ENCODE results near the gene CT45A7. TPM values are rescaled to one million over a fixed set of nuclear protein-coding genes. Genes with fewer than 3 reads are reported as not detected.
"Not testable (repeated sequence)": the region's sequence is repeated elsewhere in the genome, so short reads cannot be mapped to it uniquely, and the experiment has no call there.

Gene CT45A7, protein sequence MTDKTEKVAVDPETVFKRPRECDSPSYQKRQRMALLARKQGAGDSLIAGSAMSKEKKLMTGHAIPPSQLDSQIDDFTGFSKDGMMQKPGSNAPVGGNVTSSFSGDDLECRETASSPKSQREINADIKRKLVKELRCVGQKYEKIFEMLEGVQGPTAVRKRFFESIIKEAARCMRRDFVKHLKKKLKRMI
- polyA plus RNA-seq (2012; ENCODE audit: insufficient read length, low read depth) = not detected

DNA sequence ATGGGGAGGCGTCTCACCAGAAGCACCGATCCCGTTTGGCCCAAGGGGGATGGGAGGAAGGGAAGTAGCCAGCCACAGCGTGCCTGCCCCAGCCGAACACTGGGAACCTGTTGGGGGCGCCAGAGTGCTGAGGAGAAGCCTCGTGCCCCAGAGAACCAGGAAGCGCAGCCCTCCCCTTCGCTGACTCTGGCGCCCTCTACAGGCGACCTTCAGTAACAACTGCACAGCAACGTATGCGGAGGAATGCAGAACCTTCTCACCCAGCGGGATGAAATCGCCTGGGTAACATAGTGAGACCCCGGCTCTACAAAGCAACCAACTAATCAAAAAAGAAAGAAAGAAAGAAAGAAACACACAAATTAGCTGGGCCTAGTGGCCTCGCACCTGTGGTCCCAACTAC lies at the start of gene CT45A7:
Gene CT45A7, minus strand, starts transcription at position 101 of the 400 bp plus-strand sequence. CDS start 3,747 bp downstream, outside the sequence.
- TF ChIP-seq, protein P1, sequence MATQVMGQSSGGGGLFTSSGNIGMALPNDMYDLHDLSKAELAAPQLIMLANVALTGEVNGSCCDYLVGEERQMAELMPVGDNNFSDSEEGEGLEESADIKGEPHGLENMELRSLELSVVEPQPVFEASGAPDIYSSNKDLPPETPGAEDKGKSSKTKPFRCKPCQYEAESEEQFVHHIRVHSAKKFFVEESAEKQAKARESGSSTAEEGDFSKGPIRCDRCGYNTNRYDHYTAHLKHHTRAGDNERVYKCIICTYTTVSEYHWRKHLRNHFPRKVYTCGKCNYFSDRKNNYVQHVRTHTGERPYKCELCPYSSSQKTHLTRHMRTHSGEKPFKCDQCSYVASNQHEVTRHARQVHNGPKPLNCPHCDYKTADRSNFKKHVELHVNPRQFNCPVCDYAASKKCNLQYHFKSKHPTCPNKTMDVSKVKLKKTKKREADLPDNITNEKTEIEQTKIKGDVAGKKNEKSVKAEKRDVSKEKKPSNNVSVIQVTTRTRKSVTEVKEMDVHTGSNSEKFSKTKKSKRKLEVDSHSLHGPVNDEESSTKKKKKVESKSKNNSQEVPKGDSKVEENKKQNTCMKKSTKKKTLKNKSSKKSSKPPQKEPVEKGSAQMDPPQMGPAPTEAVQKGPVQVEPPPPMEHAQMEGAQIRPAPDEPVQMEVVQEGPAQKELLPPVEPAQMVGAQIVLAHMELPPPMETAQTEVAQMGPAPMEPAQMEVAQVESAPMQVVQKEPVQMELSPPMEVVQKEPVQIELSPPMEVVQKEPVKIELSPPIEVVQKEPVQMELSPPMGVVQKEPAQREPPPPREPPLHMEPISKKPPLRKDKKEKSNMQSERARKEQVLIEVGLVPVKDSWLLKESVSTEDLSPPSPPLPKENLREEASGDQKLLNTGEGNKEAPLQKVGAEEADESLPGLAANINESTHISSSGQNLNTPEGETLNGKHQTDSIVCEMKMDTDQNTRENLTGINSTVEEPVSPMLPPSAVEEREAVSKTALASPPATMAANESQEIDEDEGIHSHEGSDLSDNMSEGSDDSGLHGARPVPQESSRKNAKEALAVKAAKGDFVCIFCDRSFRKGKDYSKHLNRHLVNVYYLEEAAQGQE (IDR thresholded peaks at IDR 0.05; ENCODE audit: insufficient read depth in 1 of 2, low read depth in 2 of 2, low read length in 2 of 2) = not testable (repeated sequence)
- TF ChIP-seq TAF1, SIN3A (IDR thresholded peaks at IDR 0.05; ENCODE audit: borderline replicate concordance, insufficient read depth, low read length): not testable (repeated sequence)

DNA sequence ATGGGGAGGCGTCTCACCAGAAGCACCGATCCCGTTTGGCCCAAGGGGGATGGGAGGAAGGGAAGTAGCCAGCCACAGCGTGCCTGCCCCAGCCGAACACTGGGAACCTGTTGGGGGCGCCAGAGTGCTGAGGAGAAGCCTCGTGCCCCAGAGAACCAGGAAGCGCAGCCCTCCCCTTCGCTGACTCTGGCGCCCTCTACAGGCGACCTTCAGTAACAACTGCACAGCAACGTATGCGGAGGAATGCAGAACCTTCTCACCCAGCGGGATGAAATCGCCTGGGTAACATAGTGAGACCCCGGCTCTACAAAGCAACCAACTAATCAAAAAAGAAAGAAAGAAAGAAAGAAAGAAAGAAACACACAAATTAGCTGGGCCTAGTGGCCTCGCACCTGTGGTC lies 34.6 kb upstream of the CT45A7 start, which contains the start of gene CT45A9:
Gene CT45A9, minus strand, starts transcription at position 101 of the 400 bp plus-strand sequence. CDS start 3,751 bp downstream, outside the sequence.
- TF ChIP-seq FOXP2 (optimal IDR thresholded peaks at IDR 0.05; ENCODE audit: borderline replicate concordance, extremely low read depth, extremely low read length, insufficient read depth); TAF1 (IDR thresholded peaks at IDR 0.05; ENCODE audit: borderline replicate concordance, insufficient read depth, low read length); POLR2AphosphoS5 (IDR thresholded peaks at IDR 0.05; ENCODE audit: low read depth, low read length): not testable (repeated sequence)

DNA sequence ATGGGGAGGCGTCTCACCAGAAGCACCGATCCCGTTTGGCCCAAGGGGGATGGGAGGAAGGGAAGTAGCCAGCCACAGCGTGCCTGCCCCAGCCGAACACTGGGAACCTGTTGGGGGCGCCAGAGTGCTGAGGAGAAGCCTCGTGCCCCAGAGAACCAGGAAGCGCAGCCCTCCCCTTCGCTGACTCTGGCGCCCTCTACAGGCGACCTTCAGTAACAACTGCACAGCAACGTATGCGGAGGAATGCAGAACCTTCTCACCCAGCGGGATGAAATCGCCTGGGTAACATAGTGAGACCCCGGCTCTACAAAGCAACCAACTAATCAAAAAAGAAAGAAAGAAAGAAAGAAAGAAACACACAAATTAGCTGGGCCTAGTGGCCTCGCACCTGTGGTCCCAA lies 17.4 kb upstream of the CT45A7 start, which contains the start of gene CT45A8:
Gene CT45A8, minus strand, starts transcription at position 101 of the 400 bp plus-strand sequence. CDS start 3,755 bp downstream, outside the sequence.
- TF ChIP-seq TAF1 (IDR thresholded peaks at IDR 0.05; ENCODE audit: borderline replicate concordance, insufficient read depth, low read length); POLR2AphosphoS5 (IDR thresholded peaks at IDR 0.05; ENCODE audit: low read depth, low read length); SIN3A (IDR thresholded peaks at IDR 0.05; ENCODE audit: borderline replicate concordance, insufficient read depth, low read length): not testable (repeated sequence)

DNA sequence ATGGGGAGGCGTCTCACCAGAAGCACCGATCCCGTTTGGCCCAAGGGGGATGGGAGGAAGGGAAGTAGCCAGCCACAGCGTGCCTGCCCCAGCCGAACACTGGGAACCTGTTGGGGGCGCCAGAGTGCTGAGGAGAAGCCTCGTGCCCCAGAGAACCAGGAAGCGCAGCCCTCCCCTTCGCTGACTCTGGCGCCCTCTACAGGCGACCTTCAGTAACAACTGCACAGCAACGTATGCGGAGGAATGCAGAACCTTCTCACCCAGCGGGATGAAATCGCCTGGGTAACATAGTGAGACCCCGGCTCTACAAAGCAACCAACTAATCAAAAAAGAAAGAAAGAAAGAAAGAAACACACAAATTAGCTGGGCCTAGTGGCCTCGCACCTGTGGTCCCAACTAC lies 17.2 kb downstream of the CT45A7 start, which contains the start of gene CT45A2:
Gene CT45A2, minus strand, starts transcription at position 101 of the 400 bp plus-strand sequence. CDS start 3,747 bp downstream, outside the sequence.
- not testable (repeated sequence) for TF ChIP-seq POLR2AphosphoS5 (IDR thresholded peaks at IDR 0.05; ENCODE audit: low read depth, low read length); TAF1 (IDR thresholded peaks at IDR 0.05; ENCODE audit: borderline replicate concordance, insufficient read depth, low read length)
- TF ChIP-seq, protein P1 (IDR thresholded peaks at IDR 0.05; ENCODE audit: insufficient read depth in 1 of 2, low read depth in 2 of 2, low read length in 2 of 2) = not testable (repeated sequence)

DNA sequence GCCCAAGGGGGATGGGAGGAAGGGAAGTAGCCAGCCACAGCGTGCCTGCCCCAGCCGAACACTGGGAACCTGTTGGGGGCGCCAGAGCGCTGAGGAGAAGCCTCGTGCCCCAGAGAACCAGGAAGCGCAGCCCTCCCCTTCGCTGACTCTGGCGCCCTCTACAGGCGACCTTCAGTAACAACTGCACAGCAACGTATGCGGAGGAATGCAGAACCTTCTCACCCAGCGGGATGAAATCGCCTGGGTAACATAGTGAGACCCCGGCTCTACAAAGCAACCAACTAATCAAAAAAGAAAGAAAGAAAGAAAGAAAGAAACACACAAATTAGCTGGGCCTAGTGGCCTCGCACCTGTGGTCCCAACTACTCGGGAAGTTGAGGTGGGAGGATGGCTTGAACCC lies 34.4 kb downstream of the CT45A7 start, which contains the start of gene CT45A6:
Gene CT45A6, minus strand, starts transcription at position 101 of the 400 bp plus-strand sequence. CDS start 3,794 bp downstream, outside the sequence.
- TF ChIP-seq TAF1, SIN3A (IDR thresholded peaks at IDR 0.05; ENCODE audit: borderline replicate concordance, insufficient read depth, low read length): not testable (repeated sequence)
- TF ChIP-seq, protein P1 (IDR thresholded peaks at IDR 0.05; ENCODE audit: insufficient read depth in 1 of 2, low read depth in 2 of 2, low read length in 2 of 2) = not testable (repeated sequence)

DNA sequence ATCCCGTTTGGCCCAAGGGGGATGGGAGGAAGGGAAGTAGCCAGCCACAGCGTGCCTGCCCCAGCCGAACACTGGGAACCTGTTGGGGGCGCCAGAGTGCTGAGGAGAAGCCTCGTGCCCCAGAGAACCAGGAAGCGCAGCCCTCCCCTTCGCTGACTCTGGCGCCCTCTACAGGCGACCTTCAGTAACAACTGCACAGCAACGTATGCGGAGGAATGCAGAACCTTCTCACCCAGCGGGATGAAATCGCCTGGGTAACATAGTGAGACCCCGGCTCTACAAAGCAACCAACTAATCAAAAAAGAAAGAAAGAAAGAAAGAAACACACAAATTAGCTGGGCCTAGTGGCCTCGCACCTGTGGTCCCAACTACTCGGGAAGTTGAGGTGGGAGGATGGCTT lies 51.7 kb downstream of the CT45A7 start, which contains the start of gene CT45A5:
Gene CT45A5, minus strand, starts transcription at position 101 of the 400 bp plus-strand sequence. CDS start 3,774 bp downstream, outside the sequence.
- not testable (repeated sequence) for TF ChIP-seq FOXP2 (optimal IDR thresholded peaks at IDR 0.05; ENCODE audit: borderline replicate concordance, extremely low read depth, extremely low read length, insufficient read depth); TAF1 (IDR thresholded peaks at IDR 0.05; ENCODE audit: borderline replicate concordance, insufficient read depth, low read length)
- TF ChIP-seq, protein P1 (IDR thresholded peaks at IDR 0.05; ENCODE audit: insufficient read depth in 1 of 2, low read depth in 2 of 2, low read length in 2 of 2) = not testable (repeated sequence)

Measured in PFSK-1 (cell line).